Measurements from ENCODE around the gene CALML3. TPM values are rescaled to one million over a fixed set of nuclear protein-coding genes. Genes with fewer than 3 reads are reported as not detected.

Gene CALML3
- total and polyA plus RNA-seq, 2 donors (not counting 3 experiments of a cell fraction or from before 2014, with no cell fraction given) = not detected

- dilution Hi-C loops (cut with MboI; ENCODE audit: extremely low pct_ligation_motif_present, low sequenced_read_pairs) (no loop called here), intact Hi-C loops (cut with micrococcal nuclease) (no loop called here)
- no peak for DNase-seq (ENCODE audit: low read depth, low spot score)
- Histone ChIP-seq H3K79me2 (ENCODE audit: control insufficient read depth, insufficient read depth, low read length) (no peaks in the 10 kb centered on the region), H3K4me1 (ENCODE audit: control insufficient read depth, extremely low read depth, insufficient read depth, low read length) (no peaks in the 10 kb centered on the region), H3K27ac (ENCODE audit: insufficient read depth, low read depth, low read length) (no peak overlapping the region), H3K9ac (replicated peaks; ENCODE audit: extremely low read depth, insufficient read depth, low read length) (no peak overlapping the region), H3K27me3 (ENCODE audit: control insufficient read depth in 2 of 2, insufficient read depth in 2 of 2, low read length in 2 of 2) (no peaks in the 10 kb centered on the region), H3K4me3 (replicated peaks in 1 of 3; ENCODE audit: insufficient read depth in 1 of 3, low read depth in 1 of 3, low read length in 3 of 3) (no peak overlapping the region), H3K4me2 (ENCODE audit: insufficient read depth, low read length) (no peak overlapping the region), H3K36me3 (ENCODE audit: control insufficient read depth in 2 of 2, extremely low read depth in 1 of 2, insufficient read depth in 2 of 2, low read length in 2 of 2) (no peaks in the 10 kb centered on the region), H3K9me1 (replicated peaks; ENCODE audit: control insufficient read depth, extremely low read depth, insufficient read depth, low read length) (no peaks in the 10 kb centered on the region), H4K20me1 (replicated peaks; ENCODE audit: control insufficient read depth, extremely low read depth, insufficient read depth, low read length) (no peaks in the 10 kb centered on the region), H2AFZ (ENCODE audit: low read depth, low read length) (no peak overlapping the region), H3K9me3 (replicated peaks; ENCODE audit: control insufficient read depth, insufficient read depth, low read length) (no peaks in the 10 kb centered on the region)
- ChIA-PET CTCF (interaction anchor here (1.6 kb wide), 1 partner anchor 98 kb away, joined by 6 read pairs; no protein-coding TSS in a partner anchor), POLR2A (no interaction called here)
- no peak for FAIRE-seq
- TF ChIP-seq GATA2 (IDR thresholded peaks at IDR 0.05; ENCODE audit: insufficient read depth, insufficient read length, low read depth, low read length) (no peak), CTCF (IDR thresholded peaks at IDR 0.05; ENCODE audit: extremely low read depth in 1 of 2, insufficient read depth in 1 of 2, low read depth in 1 of 2, low read length in 2 of 2) (no peak), POLR2AphosphoS5 (IDR thresholded peaks at IDR 0.05; ENCODE audit: insufficient read depth, low read depth, low read length) (no peak), EZH2 (IDR thresholded peaks at IDR 0.05; ENCODE audit: borderline replicate concordance, low read depth, low read length, severe bottlenecking) (no peak), MYC (IDR thresholded peaks at IDR 0.05; ENCODE audit: low read depth, low read length) (no peak), MAX (IDR thresholded peaks at IDR 0.05; ENCODE audit: insufficient read depth, insufficient read length) (no peak), JUN (IDR thresholded peaks at IDR 0.05; ENCODE audit: borderline replicate concordance, insufficient read depth, insufficient read length, low read depth) (no peak), FOS (IDR thresholded peaks at IDR 0.05; ENCODE audit: borderline replicate concordance, insufficient read depth, low read length) (no peak), POLR2A (IDR thresholded peaks at IDR 0.05; ENCODE audit: low read depth, low read length) (no peak)
- no TSS peak for BruUV-seq (replicated peaks)
Observed at GRCh38 chr10:5525561-5526341, 990 bp downstream of the CALML3 start.
